Measurements from ENCODE around the gene SUSD6. TPM values are rescaled to one million over a fixed set of nuclear protein-coding genes. Genes with fewer than 3 reads are reported as not detected.
A peak's percentile ranks its signal among the peaks of the same experiment; 100 is the strongest.

SUSD6 gene
- 10.7 TPM for polyA plus RNA-seq (2013, experiment 1 of 2; ENCODE audit: insufficient read length)
- 11.0 TPM for polyA plus RNA-seq (2013, experiment 2 of 2; ENCODE audit: insufficient read length)

- peak; percentile 93 for DNase-seq
Observed at GRCh38 chr14:69611172-69612013, at the start of gene SUSD6. Gene SUSD6, plus strand, starts transcription at chr14:69611596. Its CDS starts 46,997 bp downstream, at chr14:69658593.

- no peak for DNase-seq
Observed at GRCh38 chr14:69561893-69562292, 49.5 kb upstream of the SUSD6 start.

GRCh38 chr14:69567563-69567962 is 43.8 kb upstream of the SUSD6 start:
- DNase-seq = no peak

- no peak for DNase-seq
Observed at GRCh38 chr14:69569859-69570258, 41.5 kb upstream of the SUSD6 start.

- DNase-seq = no peak
Observed at GRCh38 chr14:69570836-69571330, 40.5 kb upstream of the SUSD6 start.

- no peak for DNase-seq
Observed at GRCh38 chr14:69571449-69572029, 39.9 kb upstream of the SUSD6 start.

- peak; percentile 25 for DNase-seq
Observed at GRCh38 chr14:69572030-69572840, 39.2 kb upstream of the SUSD6 start.

GRCh38 chr14:69572841-69573135 is 38.6 kb upstream of the SUSD6 start:
- DNase-seq = no peak

GRCh38 chr14:69573205-69573830 is 38.1 kb upstream of the SUSD6 start:
- no peak for DNase-seq

- DNase-seq = no peak
Observed at GRCh38 chr14:69573831-69574262, 37.5 kb upstream of the SUSD6 start.

GRCh38 chr14:69574263-69574953 is 37.0 kb upstream of the SUSD6 start, which contains the start of gene CCDC177:
Gene CCDC177, minus strand, starts transcription at chr14:69574871. Its CDS starts 1,249 bp downstream, at chr14:69573622.
- DNase-seq = peak; percentile 40

- no peak for DNase-seq
Observed at GRCh38 chr14:69574954-69575295, 36.5 kb upstream of the SUSD6 start.

- no peak for DNase-seq
Observed at GRCh38 chr14:69579476-69579875, 31.9 kb upstream of the SUSD6 start.

GRCh38 chr14:69580009-69580577 is 31.3 kb upstream of the SUSD6 start:
- peak; percentile 56 for DNase-seq

- no peak for DNase-seq
Observed at GRCh38 chr14:69581316-69581935, 30.0 kb upstream of the SUSD6 start.

GRCh38 chr14:69582212-69582611 is 29.2 kb upstream of the SUSD6 start:
- peak; percentile 51 for DNase-seq

GRCh38 chr14:69582829-69583228 is 28.6 kb upstream of the SUSD6 start:
- DNase-seq = no peak

GRCh38 chr14:69584389-69584788 is 27.0 kb upstream of the SUSD6 start:
- no peak for DNase-seq

GRCh38 chr14:69586404-69586803 is 25.0 kb upstream of the SUSD6 start:
- peak; percentile 51 for DNase-seq

GRCh38 chr14:69587389-69587788 is 24.0 kb upstream of the SUSD6 start:
- no peak for DNase-seq

- DNase-seq = no peak
Observed at GRCh38 chr14:69591317-69591716, 20.1 kb upstream of the SUSD6 start.
